ENCODE measurements around the gene POU6F2.

Gene POU6F2

DNA sequence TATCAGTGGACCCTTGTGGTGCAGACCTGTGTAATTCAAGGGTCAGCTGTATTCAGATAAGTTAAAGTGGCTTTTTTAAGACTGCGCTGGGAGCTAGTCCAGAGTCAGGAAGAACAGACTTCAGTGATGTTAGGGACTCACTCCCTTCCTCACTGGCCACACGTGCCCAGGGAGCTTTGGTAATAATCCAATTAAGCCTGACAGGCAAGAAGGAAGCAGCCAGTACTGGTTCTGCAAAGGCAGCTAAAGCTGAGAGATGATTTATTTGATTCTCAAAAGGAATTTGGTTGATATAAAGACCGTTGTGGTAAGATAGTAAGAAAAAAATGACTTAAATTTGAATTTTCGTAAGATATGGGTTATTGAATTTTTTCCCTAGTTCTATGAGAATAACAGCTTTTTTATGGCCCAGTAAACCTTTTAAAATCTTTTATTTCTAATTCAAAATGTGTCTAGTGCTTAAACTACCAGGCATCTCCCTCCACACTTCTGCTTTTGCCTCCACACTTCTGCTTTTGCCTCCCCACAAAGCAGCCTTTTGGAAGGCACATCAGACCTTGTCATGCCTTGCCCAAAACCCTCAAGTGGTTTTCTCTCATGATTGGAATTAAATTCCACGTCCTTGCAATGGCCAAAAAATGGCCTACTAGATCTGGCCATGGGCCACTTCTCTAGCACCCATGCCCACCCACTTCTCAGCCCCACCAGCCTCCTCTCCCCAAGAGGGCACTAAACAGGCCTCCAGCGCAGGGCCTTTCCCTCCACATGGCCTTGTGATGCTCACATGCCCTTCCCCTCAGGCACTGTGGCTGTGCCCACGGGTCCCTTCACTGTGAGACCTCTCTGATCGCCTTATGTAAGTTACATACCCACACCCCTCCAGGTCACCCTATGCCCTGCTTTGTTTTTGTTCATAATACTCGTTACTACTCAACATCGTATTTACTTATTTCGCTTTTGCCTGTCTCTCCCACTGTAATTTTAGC, 92.5 kb downstream of the POU6F2 start:
- no peak for DNase-seq

- no peak for DNase-seq
These were observed 93.4 kb downstream of the POU6F2 start for GRCh38 chr7:39071116-39071515.

- DNase-seq: no peak
These were observed 95.7 kb downstream of the POU6F2 start for GRCh38 chr7:39073432-39073831.

DNA sequence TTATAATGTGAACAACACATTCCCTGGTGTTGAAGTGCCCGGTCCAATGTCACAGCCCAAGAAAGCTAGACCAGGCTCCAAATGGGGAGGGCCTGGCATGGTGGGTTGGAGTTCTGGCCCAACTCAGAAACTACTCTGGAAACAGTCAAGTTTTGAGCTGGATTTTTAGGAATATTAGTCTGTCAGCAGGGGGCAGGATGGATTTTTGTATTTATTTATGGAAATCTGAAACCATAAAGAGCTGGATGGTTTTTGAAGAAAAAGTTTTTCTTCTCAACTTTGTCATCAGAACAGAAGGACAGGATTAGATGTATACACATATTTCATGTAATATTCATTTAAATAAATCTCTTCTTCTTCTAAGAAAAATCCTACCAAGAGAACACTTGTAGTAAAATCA, 97.5 kb downstream of the POU6F2 start:
- DNase-seq: no peak

DNA sequence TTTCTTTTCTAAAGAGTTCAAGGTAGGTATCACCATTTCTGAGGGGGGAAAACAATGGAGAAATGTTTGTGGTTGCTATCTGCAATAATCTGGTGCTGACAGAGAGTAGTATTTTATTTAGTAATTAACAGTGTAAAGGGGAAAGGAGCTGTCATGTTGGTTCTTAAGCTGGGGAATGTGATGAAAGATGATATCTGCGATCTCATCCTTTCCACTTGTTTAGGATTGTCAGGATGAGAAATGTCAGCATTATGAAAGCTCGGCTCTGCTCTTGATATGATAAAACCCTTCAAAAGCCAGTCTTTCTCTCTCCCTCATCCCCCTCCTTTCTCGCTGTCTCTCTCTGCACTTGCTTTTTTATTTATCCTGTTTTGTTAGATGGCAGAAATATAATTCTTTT, 106.1 kb downstream of the POU6F2 start:
- DNase-seq: no peak

- no peak for DNase-seq
These were observed 106.6 kb downstream of the POU6F2 start for GRCh38 chr7:39084349-39084748.

GRCh38 chr7:39085189-39085588, 107.5 kb downstream of the POU6F2 start:
- no peak for DNase-seq

DNA sequence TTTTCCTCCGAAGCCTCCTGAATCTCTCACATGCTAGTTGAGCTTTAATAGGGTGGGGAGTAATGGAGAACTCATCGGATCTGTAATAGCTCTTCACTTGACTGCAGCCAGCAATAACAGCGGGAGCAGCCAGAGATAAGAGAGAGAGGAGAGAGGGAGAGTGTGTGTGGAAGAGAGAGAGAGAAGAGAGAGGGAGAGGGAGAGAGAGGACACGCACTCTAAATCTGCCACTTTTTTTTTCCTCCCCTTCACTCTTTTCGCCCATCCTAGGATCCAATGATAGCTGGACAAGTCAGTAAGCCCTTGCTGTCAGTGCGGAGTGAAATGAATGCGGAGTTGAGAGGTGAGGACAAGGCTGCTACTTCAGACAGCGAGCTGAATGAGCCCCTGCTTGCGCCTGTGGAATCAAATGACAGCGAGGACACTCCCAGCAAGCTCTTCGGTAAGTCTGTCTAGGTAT, 107.9 kb downstream of the POU6F2 start:
- DNase-seq: no peak

- DNase-seq: no peak
These were observed 109.1 kb downstream of the POU6F2 start for GRCh38 chr7:39086638-39087360.

GRCh38 chr7:39088730-39089593, 111.3 kb downstream of the POU6F2 start:
- DNase-seq: no peak

GRCh38 chr7:39091145-39091544, 113.4 kb downstream of the POU6F2 start:
- DNase-seq: no peak

DNA sequence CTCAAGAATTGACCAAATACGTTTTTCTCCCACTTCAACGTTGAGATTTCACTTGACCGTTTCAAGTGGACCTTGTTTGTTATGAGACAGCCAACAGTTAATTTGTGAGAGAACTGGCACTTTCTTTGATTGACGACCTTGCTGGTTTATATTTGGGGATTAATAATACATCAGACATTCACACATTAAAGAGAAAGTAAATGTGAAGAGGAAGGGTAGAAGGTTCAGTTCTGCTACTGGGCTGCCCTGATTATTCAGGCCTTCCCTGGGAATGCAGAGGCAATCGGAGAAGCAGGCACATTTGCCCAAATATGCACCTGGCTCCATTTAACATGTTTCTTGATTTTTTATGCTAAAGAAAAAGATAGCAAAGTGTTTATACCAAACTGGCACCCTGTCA, 114.1 kb downstream of the POU6F2 start:
- no peak for DNase-seq

DNA sequence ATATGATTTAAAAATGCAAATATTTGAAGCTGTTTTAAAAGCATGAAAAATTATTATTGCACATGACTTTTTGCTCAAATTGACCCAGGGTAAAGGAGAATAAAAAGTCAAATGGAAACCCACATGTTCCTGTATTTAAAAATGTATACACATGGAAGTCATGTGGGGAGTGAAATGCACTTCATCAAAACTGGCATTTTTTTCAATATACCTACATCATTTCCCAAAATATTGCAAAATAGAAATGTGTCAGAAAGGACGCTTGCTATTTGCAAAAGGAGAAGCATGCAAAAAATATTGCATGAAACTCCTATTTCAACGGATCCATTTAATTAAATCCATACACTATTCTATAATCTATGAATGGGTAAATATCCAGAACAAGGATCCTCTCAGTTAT, 117.0 kb downstream of the POU6F2 start:
- DNase-seq: no peak

DNA sequence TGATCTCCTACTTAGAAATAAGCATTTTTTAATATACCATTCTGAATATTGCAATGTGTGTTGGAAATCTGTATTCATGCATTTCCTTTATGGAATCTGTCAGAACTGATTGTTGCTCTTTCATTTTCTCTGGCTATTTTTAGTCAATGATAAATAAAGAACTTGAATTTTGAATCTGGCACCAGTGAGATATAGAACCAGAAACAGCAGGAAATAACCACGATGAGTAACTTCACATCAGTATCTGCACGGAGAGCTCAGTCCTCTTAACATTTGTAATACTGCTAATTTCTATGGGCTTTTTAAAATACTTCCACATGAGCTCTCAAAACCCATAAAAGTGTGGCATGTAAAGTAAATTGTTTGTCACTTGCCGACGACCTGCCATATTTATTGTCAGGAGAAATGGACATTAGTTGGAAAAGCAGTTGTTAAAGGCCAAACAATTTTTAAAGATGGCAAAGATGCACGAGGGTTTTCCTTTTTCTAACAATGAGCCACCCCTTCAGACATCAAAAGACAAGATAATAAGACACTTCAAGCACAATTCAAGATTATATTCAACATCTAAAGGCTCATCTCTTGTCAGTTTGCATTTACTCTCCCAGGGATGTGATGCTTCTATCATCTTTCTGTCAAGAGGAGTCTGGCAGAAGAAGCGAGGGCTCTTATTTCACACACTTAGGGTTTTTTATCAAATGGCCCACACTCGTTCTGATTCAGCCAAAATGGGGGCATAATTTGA, 118.3 kb downstream of the POU6F2 start:
- DNase-seq: no peak

DNA sequence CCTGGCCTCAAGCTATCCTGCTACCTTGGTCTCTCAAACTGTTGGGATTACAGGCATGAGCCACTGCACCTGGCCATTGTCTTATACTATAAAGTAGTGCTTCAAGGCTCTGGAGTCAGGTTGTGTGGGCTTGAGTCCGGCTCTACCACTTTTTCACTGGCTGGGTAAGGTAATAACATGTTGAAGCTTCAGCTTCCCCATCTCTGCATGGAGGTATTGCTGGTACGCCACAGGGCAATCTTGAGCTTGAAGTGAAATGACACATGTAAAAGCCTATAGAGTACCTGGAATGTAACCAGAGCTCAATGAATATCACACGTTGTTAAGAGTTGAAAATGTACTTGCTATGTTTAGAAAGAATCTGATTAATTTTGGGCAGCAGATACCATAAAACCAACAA, 120.8 kb downstream of the POU6F2 start:
- no peak for DNase-seq

DNA sequence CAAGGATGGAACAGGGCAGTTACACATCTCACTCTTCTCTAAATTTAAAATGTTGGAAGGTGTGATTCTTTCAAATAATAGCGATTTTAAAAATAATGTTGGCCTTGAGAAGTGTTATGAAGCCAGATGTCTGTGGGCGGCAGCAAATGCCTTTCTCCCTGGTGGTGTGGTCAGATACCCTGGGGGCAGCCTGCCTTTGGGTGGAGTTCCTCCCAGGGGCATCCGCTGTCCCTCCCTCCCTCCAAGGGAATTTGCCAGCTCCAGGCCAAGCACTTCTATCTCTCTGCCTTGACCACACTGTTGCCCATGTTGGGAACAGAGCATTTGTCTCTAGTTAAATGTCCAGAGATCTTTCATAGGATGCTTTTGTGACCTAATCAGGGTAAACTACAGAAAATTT, 121.4 kb downstream of the POU6F2 start:
- DNase-seq: no peak

DNA sequence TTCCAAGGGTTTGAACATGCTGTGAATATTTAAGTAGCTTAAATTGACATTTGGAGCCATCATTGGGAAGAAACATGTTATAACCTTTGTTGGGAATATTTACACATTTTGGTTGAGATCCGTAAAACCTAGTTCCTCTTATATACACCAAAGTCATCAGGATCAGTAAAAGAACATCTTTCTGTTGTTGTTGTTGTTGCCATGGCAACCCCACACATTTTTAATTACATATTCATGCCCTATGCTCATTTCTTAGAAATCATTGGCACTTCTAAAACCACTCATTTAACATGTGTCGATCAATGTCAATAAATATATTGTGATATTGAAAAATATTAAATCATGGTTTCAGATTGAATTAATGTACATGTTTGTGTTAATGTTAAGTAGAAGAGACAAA, 122.6 kb downstream of the POU6F2 start:
- DNase-seq: no peak

DNA sequence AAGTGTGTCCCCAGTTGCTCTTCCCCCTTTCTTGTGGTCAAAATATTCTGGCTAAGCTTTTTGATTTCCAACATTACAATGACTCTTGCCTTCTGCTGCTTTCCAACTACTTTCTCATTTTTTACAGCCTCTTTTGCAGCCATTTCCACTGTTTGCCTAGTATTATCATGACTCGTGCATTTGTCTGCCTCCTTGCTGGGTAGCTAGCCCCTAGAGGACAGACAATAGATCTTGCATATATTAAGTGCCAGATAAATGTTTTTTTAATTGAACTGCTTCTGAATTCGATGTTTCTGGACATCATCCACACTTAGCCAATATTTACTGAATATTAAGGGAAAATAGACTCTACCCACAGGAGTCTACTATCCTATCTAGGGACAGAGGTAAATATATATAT, 124.5 kb downstream of the POU6F2 start:
- DNase-seq: no peak

GRCh38 chr7:39105720-39106119, 128.0 kb downstream of the POU6F2 start:
- no peak for DNase-seq

DNA sequence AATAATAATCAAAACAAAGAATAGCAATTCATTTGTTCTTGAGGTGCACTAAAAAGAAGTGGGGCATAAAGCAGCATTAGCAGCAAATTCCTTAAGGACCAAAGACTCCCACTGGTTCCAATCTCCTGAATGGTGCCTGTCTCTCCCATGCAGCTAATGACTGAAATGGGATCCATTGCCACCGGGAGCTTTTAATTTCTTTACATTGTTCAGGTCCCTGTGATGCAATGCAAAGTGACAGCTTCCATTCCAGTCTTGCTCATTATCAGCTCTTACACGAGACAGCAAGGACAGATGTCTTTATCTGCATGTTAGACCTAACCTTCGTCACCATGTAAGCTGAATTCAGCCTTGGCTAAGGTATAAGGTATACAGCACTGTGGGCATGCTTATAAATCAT, 148.1 kb downstream of the POU6F2 start:
- no peak for DNase-seq

GRCh38 chr7:39127058-39127457, 149.3 kb downstream of the POU6F2 start:
- DNase-seq: no peak

- DNase-seq: no peak
These were observed 150.7 kb downstream of the POU6F2 start for GRCh38 chr7:39128287-39128843.

Data from activated T-cell treated with anti-CD3 and anti-CD28 coated beads for 4 hours (primary cell).